SU-DHL-6 (cell line): ENCODE data around the gene APBA2.

Source experiments
- CTCF ChIP-seq: fragments of 200-600 bp; sonication (generic); IDR thresholded peaks from one replicate; pipeline ENCODE4 v1.5.1; 2017; ENCODE audit warnings: antibody characterized with exemption, mild to moderate bottlenecking, low read length, moderate library complexity; ENCODE audit not compliant: insufficient read depth, poor library complexity, severe bottlenecking
- EZH2phosphoT487 ChIP-seq: fragments of 200-600 bp; sonication (generic), shearing (Covaris generic); conservative IDR thresholded peaks from 2 replicates; pipeline ENCODE4 v1.6.1; 2018; ENCODE audit warnings: mild to moderate bottlenecking, antibody characterized with exemption, low read length, moderate library complexity, mixed read lengths

GRCh38 chr15:29061746-29062145, 176.0 kb downstream of the APBA2 start:
- TF ChIP-seq CTCF (no peak), EZH2phosphoT487 (no peak)
